ENCODE measurements around the gene DPM1. TPM values are rescaled to one million over a fixed set of nuclear protein-coding genes. Genes with fewer than 3 reads are reported as not detected.

The DPM1 gene
- total RNA-seq, 1 donor from 2014 or later, result 30.2 TPM

DNA sequence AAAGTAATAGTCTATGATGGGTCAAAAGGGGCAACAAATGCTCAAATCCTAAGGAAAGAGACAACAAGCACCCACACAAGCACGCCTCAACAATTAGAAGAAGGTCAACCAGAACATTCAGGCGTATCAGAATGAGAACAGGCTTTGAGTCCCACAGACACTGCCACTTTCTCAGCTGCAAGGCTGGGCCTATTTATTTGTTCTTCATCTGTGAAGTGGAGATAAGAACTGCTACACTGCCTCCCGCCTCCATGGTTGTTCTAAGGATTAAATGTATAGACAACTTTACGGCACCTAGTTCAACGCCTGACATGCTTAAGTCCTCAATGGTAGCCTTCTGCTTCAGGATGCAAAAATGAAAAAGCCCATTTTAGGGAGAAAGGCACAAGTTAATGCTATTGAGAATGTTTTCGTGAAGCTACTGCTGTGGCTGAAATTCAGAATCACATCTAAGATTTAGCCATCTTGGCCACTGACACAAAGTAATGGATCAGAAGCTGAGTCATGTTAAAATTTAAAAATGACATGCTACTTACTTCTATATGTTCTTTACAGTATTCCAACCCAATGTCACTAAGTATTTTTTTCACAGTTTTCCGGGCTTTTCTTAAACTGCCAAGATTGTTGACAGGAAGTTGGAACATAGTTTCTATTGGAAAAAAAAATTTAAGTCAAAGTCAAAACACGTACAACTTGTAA, 54.8 kb downstream of the DPM1 start:
- Histone ChIP-seq H3K36me3 (peaks cover 41% of the 10 kb centered on the region), H3K9me3 (no peaks in the 10 kb centered on the region), H3K4me1 (peaks cover 15% of the 10 kb centered on the region), H3K4me3 (no peak overlapping the region), H3K27ac (no peak overlapping the region), H3K27me3 (no peaks in the 10 kb centered on the region)
- TF ChIP-seq, protein P1, sequence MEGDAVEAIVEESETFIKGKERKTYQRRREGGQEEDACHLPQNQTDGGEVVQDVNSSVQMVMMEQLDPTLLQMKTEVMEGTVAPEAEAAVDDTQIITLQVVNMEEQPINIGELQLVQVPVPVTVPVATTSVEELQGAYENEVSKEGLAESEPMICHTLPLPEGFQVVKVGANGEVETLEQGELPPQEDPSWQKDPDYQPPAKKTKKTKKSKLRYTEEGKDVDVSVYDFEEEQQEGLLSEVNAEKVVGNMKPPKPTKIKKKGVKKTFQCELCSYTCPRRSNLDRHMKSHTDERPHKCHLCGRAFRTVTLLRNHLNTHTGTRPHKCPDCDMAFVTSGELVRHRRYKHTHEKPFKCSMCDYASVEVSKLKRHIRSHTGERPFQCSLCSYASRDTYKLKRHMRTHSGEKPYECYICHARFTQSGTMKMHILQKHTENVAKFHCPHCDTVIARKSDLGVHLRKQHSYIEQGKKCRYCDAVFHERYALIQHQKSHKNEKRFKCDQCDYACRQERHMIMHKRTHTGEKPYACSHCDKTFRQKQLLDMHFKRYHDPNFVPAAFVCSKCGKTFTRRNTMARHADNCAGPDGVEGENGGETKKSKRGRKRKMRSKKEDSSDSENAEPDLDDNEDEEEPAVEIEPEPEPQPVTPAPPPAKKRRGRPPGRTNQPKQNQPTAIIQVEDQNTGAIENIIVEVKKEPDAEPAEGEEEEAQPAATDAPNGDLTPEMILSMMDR (IDR thresholded peaks at IDR 0.05), result no peak
- ATAC-seq (no peak), DNase-seq (no peak)
- intact Hi-C loops (cut with DNase I), result no loop called here

DNA sequence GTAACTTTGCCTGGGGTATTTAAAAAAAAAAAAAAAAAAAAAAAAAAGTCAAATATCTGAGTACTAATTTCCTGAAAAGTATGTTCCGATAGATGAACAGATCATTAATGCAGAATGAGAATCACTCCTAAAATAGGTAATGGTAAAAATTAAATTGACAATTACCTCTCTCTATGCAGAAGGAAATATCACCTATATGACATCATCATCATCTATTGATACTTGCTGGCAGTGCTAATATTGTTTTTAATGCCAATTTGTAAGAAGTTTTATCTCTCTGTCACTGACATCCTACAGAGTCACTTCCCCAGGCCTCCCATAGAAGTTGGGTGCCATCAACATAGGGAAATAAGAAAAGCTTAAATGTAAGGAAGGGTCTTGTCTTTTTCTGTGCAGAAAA, 57.0 kb downstream of the DPM1 start:
- no peak for ATAC-seq

DNA sequence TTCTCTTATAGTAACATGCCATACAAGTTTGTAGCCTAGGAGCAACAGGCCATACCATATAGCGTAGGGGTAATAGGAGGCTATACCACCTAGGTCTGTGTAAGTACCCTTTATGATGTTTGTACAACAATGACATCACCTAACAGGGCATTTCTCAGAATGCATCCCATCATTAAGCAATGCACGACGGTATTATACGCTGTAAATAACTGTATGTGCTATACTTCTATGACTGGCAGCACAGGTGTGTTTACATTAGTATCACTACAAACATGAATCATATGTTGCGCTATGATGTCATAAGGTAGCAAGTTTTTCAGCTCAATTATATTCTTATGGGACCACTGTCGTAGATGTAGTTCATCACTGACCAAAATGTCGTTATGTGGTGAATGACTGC, 58.1 kb downstream of the DPM1 start:
- Histone ChIP-seq H3K9me3 (no peaks in the 10 kb centered on the region), H3K4me1 (peaks cover 15% of the 10 kb centered on the region), H3K27ac (no peak overlapping the region), H3K36me3 (peaks cover 59% of the 10 kb centered on the region), H3K4me3 (no peak overlapping the region), H3K27me3 (no peaks in the 10 kb centered on the region)
- TF ChIP-seq, protein P1 (IDR thresholded peaks at IDR 0.05), result no peak
- intact Hi-C loops (cut with DNase I), result no loop called here
- no peak for ATAC-seq
- no peak for DNase-seq

More for the DNA sequence above, 57.0 kb downstream of the DPM1 start:
- no peak for DNase-seq
- H3K4me1 ChIP-seq, result peaks cover 15% of the 10 kb centered on the region
- intact Hi-C loops (cut with DNase I), result no loop called here
- H3K9me3 ChIP-seq, result no peaks in the 10 kb centered on the region
- TF ChIP-seq, protein P1 (IDR thresholded peaks at IDR 0.05), result no peak
- no peak overlapping the region for H3K27ac ChIP-seq
- H3K4me3 ChIP-seq, result no peak overlapping the region
- peaks cover 58% of the 10 kb centered on the region for H3K36me3 ChIP-seq
- H3K27me3 ChIP-seq, result no peaks in the 10 kb centered on the region

DNA sequence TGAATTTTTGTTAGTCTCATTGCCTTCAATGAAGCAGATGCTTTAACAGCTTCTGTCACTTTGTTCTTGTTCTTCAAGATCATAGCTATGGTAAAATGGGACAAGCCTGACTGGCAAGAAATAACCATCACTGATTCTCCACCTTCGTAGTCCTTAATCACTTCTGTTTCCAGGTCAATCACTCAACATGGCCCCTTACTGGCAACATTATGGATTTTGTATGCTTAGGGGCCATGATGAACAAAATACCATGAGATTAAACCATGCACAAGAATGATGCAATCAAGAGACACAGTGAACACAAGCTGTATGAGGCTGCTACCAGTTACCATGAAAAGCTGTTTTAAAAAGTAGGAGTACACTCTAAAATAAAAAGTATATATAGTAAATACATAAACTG, 59.9 kb downstream of the DPM1 start:
- Histone ChIP-seq H3K27ac (no peak overlapping the region), H3K4me3 (no peak overlapping the region), H3K4me1 (peaks cover 8% of the 10 kb centered on the region), H3K27me3 (no peaks in the 10 kb centered on the region), H3K36me3 (peaks cover 76% of the 10 kb centered on the region), H3K9me3 (no peaks in the 10 kb centered on the region)
- TF ChIP-seq, protein P1 (IDR thresholded peaks at IDR 0.05), result no peak
- intact Hi-C loops (cut with DNase I), result no loop called here
- no peak for ATAC-seq
- no peak for DNase-seq

DNA sequence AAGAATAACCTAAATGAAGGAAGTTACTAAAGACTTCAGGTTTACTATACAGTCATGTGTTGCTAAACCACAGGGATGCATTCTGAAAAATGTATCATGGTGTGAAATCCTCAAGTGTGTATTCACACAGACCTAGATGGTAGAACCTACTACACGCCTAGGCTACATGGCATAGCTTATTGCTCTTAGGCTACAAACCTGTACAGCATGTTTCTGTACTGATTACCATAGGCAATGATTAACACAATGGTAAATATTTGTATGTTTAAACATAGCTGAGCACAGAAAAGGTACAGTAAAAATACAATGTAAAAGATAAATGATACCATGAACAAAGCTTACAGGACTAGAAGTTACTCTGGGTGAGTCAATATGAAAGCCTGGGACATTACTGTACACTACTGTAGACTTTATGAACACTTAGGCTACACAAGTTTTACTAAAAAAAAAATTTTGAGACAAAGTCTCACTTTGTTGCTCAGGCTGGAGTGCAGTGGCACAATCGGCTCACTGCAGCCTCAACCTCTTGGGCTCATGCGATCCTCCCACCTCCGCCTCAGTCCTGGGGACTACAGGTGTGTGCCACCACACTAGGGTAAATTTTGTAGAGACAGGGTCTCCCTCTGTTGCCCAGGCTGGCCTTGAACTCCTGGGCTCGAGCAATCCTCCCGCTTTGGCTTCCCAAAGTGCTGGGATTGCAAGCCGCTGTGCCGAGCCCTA, 63.1 kb downstream of the DPM1 start:
- Histone ChIP-seq H3K36me3 (peaks cover 83% of the 10 kb centered on the region), H3K4me1 (no peaks in the 10 kb centered on the region), H3K27ac (no peak overlapping the region), H3K9me3 (no peaks in the 10 kb centered on the region), H3K4me3 (no peak overlapping the region), H3K27me3 (no peaks in the 10 kb centered on the region)
- no peak for ATAC-seq
- intact Hi-C loops (cut with DNase I), result no loop called here
- TF ChIP-seq, protein P1 (IDR thresholded peaks at IDR 0.05), result no peak
- no peak for DNase-seq

Data from upper lobe of right lung (tissue), 1 donor.